ENCODE data around the gene BSDC1. TPM values are rescaled to one million over a fixed set of nuclear protein-coding genes. Genes with fewer than 3 reads are reported as not detected.
A peak's percentile ranks its signal among the peaks of the same experiment; 100 is the strongest.

The BSDC1 gene
- total and polyA plus RNA-seq, 2 of the 13 experiments (the other 11 are each of a cell fraction or from before 2014, with no cell fraction given), result 40.3 to 64.2 TPM

- TF ChIP-seq, protein P1, sequence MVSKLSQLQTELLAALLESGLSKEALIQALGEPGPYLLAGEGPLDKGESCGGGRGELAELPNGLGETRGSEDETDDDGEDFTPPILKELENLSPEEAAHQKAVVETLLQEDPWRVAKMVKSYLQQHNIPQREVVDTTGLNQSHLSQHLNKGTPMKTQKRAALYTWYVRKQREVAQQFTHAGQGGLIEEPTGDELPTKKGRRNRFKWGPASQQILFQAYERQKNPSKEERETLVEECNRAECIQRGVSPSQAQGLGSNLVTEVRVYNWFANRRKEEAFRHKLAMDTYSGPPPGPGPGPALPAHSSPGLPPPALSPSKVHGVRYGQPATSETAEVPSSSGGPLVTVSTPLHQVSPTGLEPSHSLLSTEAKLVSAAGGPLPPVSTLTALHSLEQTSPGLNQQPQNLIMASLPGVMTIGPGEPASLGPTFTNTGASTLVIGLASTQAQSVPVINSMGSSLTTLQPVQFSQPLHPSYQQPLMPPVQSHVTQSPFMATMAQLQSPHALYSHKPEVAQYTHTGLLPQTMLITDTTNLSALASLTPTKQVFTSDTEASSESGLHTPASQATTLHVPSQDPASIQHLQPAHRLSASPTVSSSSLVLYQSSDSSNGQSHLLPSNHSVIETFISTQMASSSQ (IDR thresholded peaks at IDR 0.05; ENCODE audit: low read depth), result no peak
- TF ChIP-seq, protein P1 (CRISPR knock-in tag; IDR thresholded peaks at IDR 0.05; ENCODE audit: borderline replicate concordance), result no peak
- TF ChIP-seq MXD3 (CRISPR knock-in tag; IDR thresholded peaks at IDR 0.05) (no peak), ARNT (IDR thresholded peaks at IDR 0.05) (no peak), ZNF552 (CRISPR knock-in tag; IDR thresholded peaks at IDR 0.05; ENCODE audit: borderline replicate concordance) (no peak), RFX1 (IDR thresholded peaks at IDR 0.05) (no peak), ZKSCAN5 (CRISPR knock-in tag; IDR thresholded peaks at IDR 0.05) (no peak), CBX5 (CRISPR knock-in tag; IDR thresholded peaks at IDR 0.05; ENCODE audit: borderline replicate concordance) (no peak), ELF3 (CRISPR knock-in tag; IDR thresholded peaks at IDR 0.05) (0 out of 2 replicates have a peak, but pooled peaks have one; percentile 11), ZNF446 (CRISPR knock-in tag; IDR thresholded peaks at IDR 0.05) (no peak), ZNF737 (CRISPR knock-in tag; IDR thresholded peaks at IDR 0.05; ENCODE audit: borderline replicate concordance) (no peak), ZFP36 (IDR thresholded peaks at IDR 0.05; ENCODE audit: borderline replicate concordance, low read depth, low read length, partially characterized antibody) (no peak), PRMT3 (CRISPR knock-in tag; IDR thresholded peaks at IDR 0.05; ENCODE audit: borderline replicate concordance, low read depth) (no peak), U2AF1 (optimal IDR thresholded peaks at IDR 0.05; ENCODE audit: low read depth, low read length) (no peak), POLR2G (IDR thresholded peaks at IDR 0.05; ENCODE audit: low read depth, low read length) (no peak), HDAC1 (CRISPR knock-in tag; IDR thresholded peaks at IDR 0.05) (no peak), NFIC (IDR thresholded peaks at IDR 0.05; ENCODE audit: low read length) (no peak), ZSCAN21 (CRISPR knock-in tag; IDR thresholded peaks at IDR 0.05; ENCODE audit: borderline replicate concordance) (0 out of 2 replicates have a peak, but pooled peaks have one; percentile 49), SCMH1 (CRISPR knock-in tag; IDR thresholded peaks at IDR 0.05; ENCODE audit: borderline replicate concordance) (no peak), ZNF44 (CRISPR knock-in tag; IDR thresholded peaks at IDR 0.05) (no peak), CCAR2 (optimal IDR thresholded peaks at IDR 0.05; ENCODE audit: low read depth, low read length) (no peak), ZBTB2 (CRISPR knock-in tag; IDR thresholded peaks at IDR 0.05; ENCODE audit: low read depth) (no peak), BRD4 (CRISPR knock-in tag; IDR thresholded peaks at IDR 0.05) (0 out of 2 replicates have a peak, but pooled peaks have one; percentile 29), TCF12 (IDR thresholded peaks at IDR 0.05) (no peak), TCF12 (CRISPR knock-in tag; IDR thresholded peaks at IDR 0.05) (no peak)
- TF ChIP-seq, protein P2, sequence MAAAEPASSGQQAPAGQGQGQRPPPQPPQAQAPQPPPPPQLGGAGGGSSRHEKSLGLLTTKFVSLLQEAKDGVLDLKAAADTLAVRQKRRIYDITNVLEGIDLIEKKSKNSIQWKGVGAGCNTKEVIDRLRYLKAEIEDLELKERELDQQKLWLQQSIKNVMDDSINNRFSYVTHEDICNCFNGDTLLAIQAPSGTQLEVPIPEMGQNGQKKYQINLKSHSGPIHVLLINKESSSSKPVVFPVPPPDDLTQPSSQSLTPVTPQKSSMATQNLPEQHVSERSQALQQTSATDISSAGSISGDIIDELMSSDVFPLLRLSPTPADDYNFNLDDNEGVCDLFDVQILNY (CRISPR knock-in tag; conservative IDR thresholded peaks at IDR 0.05), result no peak
Measured at GRCh38 chr1:32345289-32345827, 48.9 kb downstream of the BSDC1 start (continued).

Measured in HepG2 (cell line).